Measurements from ENCODE around the gene SH2D2A.

GRCh38 chr1:156823210-156823790 lies 6.7 kb upstream of the SH2D2A start:
- TF ChIP-seq CTCF (IDR thresholded peaks at IDR 0.05) (no peak), ZFX (IDR thresholded peaks at IDR 0.05; ENCODE audit: borderline replicate concordance) (no peak)
